HCT116 (cell line): ENCODE results near the gene NSF. TPM values are rescaled to one million over a fixed set of nuclear protein-coding genes. Genes with fewer than 3 reads are reported as not detected.

Experiments
- ATAC-seq: fragments of 200-7000 bp; cut with Tn5 transposase; 2 replicates; pipeline ENCODE4 v1.9.1; 2020; ENCODE audit warnings: mild to moderate bottlenecking, moderate library complexity
- BruUV-seq: library from RNA; stranded (reverse); fragments of 400-500 nt; replicated peaks from 2 replicates; lab custom pipeline; 2021; lab: Mats Ljungman, UMichigan
- CTCF ChIA-PET: fragments of 300-600 bp; sonication (Branson Sonifier 250); formaldehyde crosslinking; loops from one replicate; lab custom pipeline; 2021; ENCODE audit warnings: antibody characterized with exemption; lab: Charles Lee
- POLR2A ChIA-PET: fragments of 300-600, 350-600 bp; sonication (Branson Sonifier 250); formaldehyde crosslinking; loops from one replicate; lab custom pipeline; 2021; ENCODE audit warnings: antibody characterized with exemption; lab: Charles Lee
- RAD21 ChIA-PET, 2 experiments: fragments of 300-600 bp; sonication (Branson Sonifier 250); formaldehyde crosslinking; loops; one replicate each; lab custom pipeline; 2023; ENCODE audit warnings: low total read pairs in 2 of 2; ENCODE audit not compliant: uncharacterized antibody in 2 of 2, unreplicated experiment in 2 of 2, low non-redundant PET in 1 of 2; lab: Charles Lee
- DNase-seq: peaks from one replicate; pipeline ENCODE4 v3.0.0-alpha.2; 2010; ENCODE audit warnings: low read depth, low spot score
- H2AFZ ChIP-seq: fragments of 200-600 bp; shearing (Covaris generic), sonication (generic); 2 replicates; pipeline ENCODE4 v1.6.1; 2017; ENCODE audit warnings: low read depth, mixed run types, mixed read lengths, antibody characterized with exemption, low read length; ENCODE audit not compliant: poor library complexity, severe bottlenecking
- H3K27ac ChIP-seq: 2 replicates; pipeline ENCODE4 v1.5.1; 2012; ENCODE audit warnings: low read depth, low read length
- H3K27me3 ChIP-seq: fragments of 200-600 bp; sonication (generic); 2 replicates; pipeline ENCODE4 v1.6.1; 2016; ENCODE audit warnings: mixed run types, low read length, mixed read lengths; ENCODE audit not compliant: insufficient read depth
- H3K36me3 ChIP-seq, 2 experiments: fragments of 200-500 bp in 1 of 2; fragments of 200-600 bp in 1 of 2; sonication (Bioruptor generic) in 1 of 2; sonication (generic) in 1 of 2; 2 replicates each; pipeline versions ENCODE4 v1.5.1 to v1.6.1; 2014 to 2016; ENCODE audit warnings: low read length in 2 of 2, inconsistent platforms in 1 of 2, mixed read lengths in 1 of 2, mixed run types in 1 of 2; ENCODE audit not compliant: insufficient read depth in 2 of 2, control insufficient read depth in 1 of 2
- H3K4me1 ChIP-seq, 2 experiments: fragments of 200-600 bp in 1 of 2; sonication (generic) in 1 of 2; 2 replicates each; pipeline versions ENCODE4 v1.5.1 to v1.6.1; 2012 to 2017; ENCODE audit warnings: low read length in 2 of 2, inconsistent platforms in 1 of 2, mild to moderate bottlenecking in 1 of 2, mixed read lengths in 1 of 2, mixed run types in 1 of 2, moderate library complexity in 1 of 2; ENCODE audit not compliant: insufficient read depth in 2 of 2, control insufficient read depth in 1 of 2
- H3K4me2 ChIP-seq: fragments of 200-600 bp; sonication (generic); 2 replicates; pipeline ENCODE4 v1.6.1; 2017; ENCODE audit warnings: mixed run types, low read length, mixed read lengths
- H3K4me3 ChIP-seq, 2 experiments: fragments of 200-600 bp in 1 of 2; sonication (generic) in 1 of 2; replicated peaks in 1 of 2; 2 replicates each; pipeline ENCODE4 v1.5.1; 2011 to 2016; ENCODE audit warnings: low read length in 2 of 2, control low read depth in 1 of 2, low read depth in 1 of 2, mild to moderate bottlenecking in 1 of 2, mixed read lengths in 1 of 2, mixed run types in 1 of 2
- H3K79me2 ChIP-seq: fragments of 200-600 bp; sonication (generic); 2 replicates; pipeline ENCODE4 v1.6.1; 2017; ENCODE audit warnings: mild to moderate bottlenecking, mixed run types, low read length, moderate library complexity, mixed read lengths; ENCODE audit not compliant: insufficient read depth
- H3K9ac ChIP-seq: fragments of 200-600 bp; sonication (generic); 2 replicates; pipeline ENCODE4 v1.6.1; 2016; ENCODE audit warnings: low read length, mixed read lengths
- H3K9me2 ChIP-seq: fragments of 200-600 bp; sonication (generic), shearing (Covaris generic); 2 replicates; pipeline ENCODE4 v1.6.1; 2017; ENCODE audit warnings: mixed run types, mild to moderate bottlenecking, moderate library complexity; ENCODE audit not compliant: insufficient read depth
- H3K9me3 ChIP-seq, 2 experiments: fragments of 200-500 bp in 1 of 2; fragments of 200-600 bp in 1 of 2; sonication (Bioruptor generic) in 1 of 2; sonication (generic) in 1 of 2; 2 replicates each; pipeline ENCODE4 v1.6.1; 2014 to 2017; ENCODE audit warnings: low read length in 2 of 2, mixed read lengths in 2 of 2, inconsistent platforms in 1 of 2, low read depth in 1 of 2, mild to moderate bottlenecking in 1 of 2, mixed run types in 1 of 2, moderate library complexity in 1 of 2; ENCODE audit not compliant: control insufficient read depth in 1 of 2, insufficient read depth in 1 of 2
- H4K20me1 ChIP-seq: fragments of 200-600 bp; sonication (generic), shearing (Covaris generic); 2 replicates; pipeline ENCODE4 v1.6.1; 2017; ENCODE audit warnings: mixed run types, mild to moderate bottlenecking, moderate library complexity; ENCODE audit not compliant: insufficient read depth
- ATF3 ChIP-seq: IDR thresholded peaks from 2 replicates; pipeline ENCODE4 v1.6.1; 2012
- CTCF ChIP-seq, 3 experiments: fragments of 200-600 bp in 1 of 3; sonication (generic) in 1 of 3; IDR thresholded peaks in 2 of 3; conservative IDR thresholded peaks in 1 of 3; 2 replicates each; pipeline ENCODE4 v1.5.1; 2012 to 2017; ENCODE audit warnings: low read depth in 2 of 3, low read length in 2 of 3, antibody characterized with exemption in 1 of 3, borderline replicate concordance in 1 of 3, control low read depth in 1 of 3, mild to moderate bottlenecking in 1 of 3, mixed read lengths in 1 of 3, mixed run types in 1 of 3, moderate library complexity in 1 of 3; ENCODE audit not compliant: insufficient read depth in 1 of 3
- SIN3A ChIP-seq: IDR thresholded peaks from 2 replicates; pipeline ENCODE4 v1.6.1; 2012; ENCODE audit warnings: low read depth
- TCF7L2 ChIP-seq: IDR thresholded peaks from 2 replicates; pipeline ENCODE4 v1.7.0; 2011; ENCODE audit warnings: borderline replicate concordance, inconsistent platforms; ENCODE audit not compliant: insufficient read depth, insufficient read length; ENCODE audit errors: extremely low read depth
- YY1 ChIP-seq: IDR thresholded peaks from 2 replicates; pipeline ENCODE4 v1.6.1; 2011; ENCODE audit warnings: low read length, low read depth, moderate library complexity, mild to moderate bottlenecking; ENCODE audit not compliant: insufficient replicate concordance; ENCODE audit errors: extremely low read depth
- intact Hi-C: fragments of 100-400 bp; cut with micrococcal nuclease; formaldehyde crosslinking; loops from 2 replicates; pipeline ENCODE4 v1.10.0; 2022
- total RNA-seq: library from RNA; stranded (reverse); gene quantifications from one replicate; pipeline ENCODE4 v1.2.1, GENCODE V29; 2021; ENCODE audit not compliant: unreplicated experiment

Gene NSF
- total RNA-seq, 1 experiment from 2014 or later: 61.1 TPM

DNA sequence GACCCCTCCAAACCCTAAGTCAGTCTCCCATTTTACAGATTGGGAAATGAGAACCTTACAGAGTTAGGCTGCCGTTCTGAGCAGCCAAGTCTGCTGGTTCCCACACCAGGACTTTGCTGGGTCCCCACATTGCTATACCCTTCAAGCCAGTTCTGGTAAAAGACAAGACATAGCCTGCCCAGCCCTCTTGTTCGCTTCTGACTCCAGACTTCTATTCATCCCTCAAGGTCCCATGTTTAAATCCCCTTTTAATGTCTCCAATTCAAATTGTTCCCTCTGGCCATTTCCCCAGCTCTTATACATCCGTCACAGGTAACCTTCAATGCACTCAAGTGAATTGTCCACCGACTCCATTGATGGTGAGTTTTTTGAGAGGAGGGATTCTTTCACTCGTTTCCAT, 197.8 kb downstream of the NSF start (continued):
- TF ChIP-seq TCF7L2 (no peak), YY1 (no peak)

GRCh38 chr17:46788796-46789195, 198.3 kb downstream of the NSF start:
- Histone ChIP-seq H3K9me3 (peaks cover 3 to 10% of the 10 kb centered on the region in 2 experiments; a peak in 2 of 4 replicates), H3K27me3 (no peaks in the 10 kb centered on the region), H3K36me3 (no peaks in the 10 kb centered on the region), H3K9me2 (no peaks in the 10 kb centered on the region), H3K79me2 (no peaks in the 10 kb centered on the region), H3K4me1 (peaks cover 0 to 2% of the 10 kb centered on the region in 2 experiments; a peak in 1 of 4 replicates), H3K4me2 (no peak overlapping the region), H4K20me1 (no peaks in the 10 kb centered on the region), H3K27ac (no peak overlapping the region), H3K9ac (no peak overlapping the region), H2AFZ (no peak overlapping the region), H3K4me3 (no peak overlapping the region)
- ChIA-PET CTCF (interaction anchor here (1.4 kb wide), 1 partner anchor 9 kb away, joined by 3 read pairs; no protein-coding TSS in a partner anchor), RAD21 (no interaction called here), POLR2A (no interaction called here)
- no TSS peak for BruUV-seq
- no peak for DNase-seq
- ATAC-seq: no peak
- intact Hi-C loops: loop anchor here (10.0 kb wide), 1 partner anchor 136 kb away; the partner anchor contains the start of gene GOSR2
- no peak for TF ChIP-seq SIN3A
- TF ChIP-seq CTCF (IDR thresholded peaks at IDR 0.05 in 2 of 3, conservative IDR thresholded peaks at IDR 0.05 in 1 of 3; ENCODE audit: borderline replicate concordance in 1 of 3, insufficient read depth in 1 of 3, low read depth in 2 of 3, low read length in 2 of 3): no peak
- no peak for TF ChIP-seq ATF3
